Measurements from ENCODE around the gene SIPA1.
A peak's percentile ranks its signal among the peaks of the same experiment; 100 is the strongest.

Gene SIPA1

GRCh38 chr11:65637794-65638419 is at the start of gene SIPA1:
SIPA1 (plus strand) TSS chr11:65638101; CDS start chr11:65640922, 2,821 bp downstream.
- peak; percentile 89 for DNase-seq

GRCh38 chr11:65588199-65589054 is 49.5 kb upstream of the SIPA1 start:
- peak; percentile 68 for DNase-seq

DNA sequence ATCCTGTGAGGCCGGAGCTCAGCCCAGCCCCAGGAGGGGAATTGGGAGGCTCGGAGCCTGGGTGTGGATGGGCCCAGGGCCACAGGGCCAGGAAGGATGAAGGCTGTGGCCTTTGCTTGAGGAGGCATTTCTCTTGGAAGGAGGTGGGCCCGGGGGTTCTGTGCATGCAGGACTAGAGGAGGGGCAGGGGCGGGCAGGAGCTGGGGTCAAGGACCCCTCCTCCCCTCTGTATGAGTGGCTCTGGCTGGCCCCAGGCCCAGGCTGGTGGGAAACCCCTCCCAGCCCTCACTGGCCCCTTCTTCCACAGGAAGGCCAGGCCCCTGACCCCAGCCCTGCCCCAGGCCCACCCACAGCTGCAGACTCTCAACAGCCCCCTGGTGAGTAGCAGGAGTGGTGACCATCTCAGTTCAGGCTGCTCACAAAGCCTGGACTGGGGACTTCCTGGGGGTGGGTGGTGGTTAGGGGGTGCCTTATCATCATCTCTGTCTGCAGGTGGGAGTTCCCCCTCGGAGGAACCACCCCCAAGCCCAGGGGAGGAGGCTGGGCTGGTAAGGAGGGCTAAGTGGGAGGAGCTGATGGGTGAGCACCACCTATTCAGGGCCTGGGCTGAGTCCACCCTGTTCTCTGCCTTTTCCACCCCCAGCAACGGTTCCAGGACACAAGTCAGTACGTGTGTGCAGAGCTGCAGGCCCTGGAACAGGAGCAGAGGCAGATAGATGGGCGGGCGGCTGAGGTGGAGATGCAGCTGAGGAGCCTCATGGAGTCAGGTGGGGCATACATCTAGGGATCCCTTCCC is 48.3 kb upstream of the SIPA1 start:
- DNase-seq: no peak

DNA sequence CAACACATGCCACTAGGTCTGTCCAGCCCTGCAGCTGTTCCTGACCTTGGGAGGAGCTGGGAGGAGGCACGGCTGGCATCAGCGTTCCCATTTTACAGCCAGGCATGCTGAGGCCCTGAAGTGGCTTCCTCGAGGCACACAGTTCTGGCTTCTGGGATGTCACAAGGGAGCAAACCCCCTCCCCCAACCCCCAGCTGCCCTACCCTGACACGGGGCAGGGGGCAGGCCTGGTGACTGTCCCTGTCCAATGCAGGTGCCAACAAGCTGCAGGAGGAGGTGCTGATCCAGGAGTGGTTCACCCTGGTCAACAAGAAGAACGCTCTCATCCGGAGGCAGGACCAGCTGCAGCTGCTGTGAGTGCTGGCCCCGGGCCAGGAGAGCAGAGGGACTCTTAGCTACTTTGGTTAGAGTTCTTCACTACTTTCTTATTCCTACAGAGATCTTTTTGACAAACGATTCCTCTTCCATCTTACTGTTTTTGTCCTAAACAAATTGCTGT is 47.6 kb upstream of the SIPA1 start:
- peak; percentile 59 for DNase-seq

- DNase-seq: no peak
Observed at GRCh38 chr11:65591939-65592857, 45.7 kb upstream of the SIPA1 start.

- DNase-seq: no peak
Observed at GRCh38 chr11:65592858-65593517, 44.9 kb upstream of the SIPA1 start.

DNA sequence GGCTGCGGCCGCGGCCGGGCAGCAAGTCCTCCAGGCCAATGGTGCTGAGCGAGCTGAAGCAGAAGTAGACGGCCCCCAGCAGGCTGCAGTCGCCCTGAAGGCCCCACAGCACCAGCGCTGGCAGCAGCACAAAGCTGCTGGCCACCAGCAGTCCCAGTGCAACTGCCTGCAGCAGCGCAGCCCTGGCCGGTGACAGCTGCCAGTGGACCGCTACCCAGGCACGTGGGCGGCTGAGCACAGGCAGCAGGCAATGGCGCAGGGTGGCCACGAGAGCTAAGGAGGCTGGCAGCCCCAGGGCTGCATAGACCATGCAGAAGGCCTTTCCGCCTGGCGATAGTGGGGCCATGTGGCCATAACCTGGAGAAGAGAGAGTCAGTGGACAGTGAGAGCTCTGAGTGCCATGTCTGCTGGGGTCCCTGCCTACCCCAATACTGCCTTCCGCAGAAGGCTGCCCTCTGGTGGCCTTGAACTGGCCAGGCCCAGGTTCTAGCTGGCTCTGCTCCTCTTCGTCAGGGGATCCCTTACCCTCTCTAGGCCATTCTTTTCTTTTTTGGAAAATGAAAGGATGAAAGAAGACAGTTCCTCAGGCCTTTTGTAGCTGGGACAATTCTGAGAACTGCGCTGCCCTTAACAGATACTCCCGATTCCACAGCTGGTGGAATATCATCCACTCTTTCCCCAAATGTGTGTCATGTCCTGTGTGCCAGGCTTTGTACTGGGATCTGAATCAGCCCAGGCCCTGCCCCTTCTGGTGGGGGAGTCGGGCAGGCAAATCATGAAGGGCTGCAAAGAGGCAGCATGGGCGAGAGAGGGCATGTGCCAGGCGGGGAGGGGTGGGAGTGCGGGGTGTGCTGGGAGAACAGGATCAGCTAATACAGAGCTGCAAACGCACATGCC is 44.1 kb upstream of the SIPA1 start:
- peak; percentile 47 for DNase-seq

GRCh38 chr11:65595131-65595530 is 42.8 kb upstream of the SIPA1 start:
- no peak for DNase-seq

- DNase-seq: peak; percentile 33
Observed at GRCh38 chr11:65595543-65596281, 42.2 kb upstream of the SIPA1 start, which contains the start of gene KCNK7. KCNK7 (minus strand) TSS chr11:65595800; CDS start chr11:65595772, 28 bp downstream.

GRCh38 chr11:65596520-65596919 is 41.4 kb upstream of the SIPA1 start:
- DNase-seq: no peak

DNA sequence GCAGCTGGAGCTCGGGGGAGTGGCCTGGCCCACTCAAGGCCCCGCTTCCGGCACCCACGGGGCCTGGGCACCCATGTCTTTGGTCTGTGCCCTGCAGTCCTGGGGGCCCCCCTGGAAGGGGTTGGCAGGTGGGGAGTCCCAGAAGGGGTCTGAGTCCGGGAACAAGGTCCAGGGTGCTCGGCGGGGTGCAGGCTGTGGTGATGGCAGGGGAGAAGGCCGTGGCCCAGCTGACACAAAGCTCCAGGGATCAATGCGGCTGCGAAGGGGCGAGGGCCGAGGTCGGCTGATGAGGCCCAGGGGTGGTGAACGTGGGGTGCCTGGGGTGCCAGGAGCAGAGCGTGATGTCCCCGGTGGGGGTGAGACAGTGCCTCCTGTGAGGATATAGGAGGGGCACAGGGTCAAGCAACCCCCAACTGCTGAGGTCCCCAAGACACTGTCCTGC is 39.6 kb upstream of the SIPA1 start:
- DNase-seq: no peak

DNA sequence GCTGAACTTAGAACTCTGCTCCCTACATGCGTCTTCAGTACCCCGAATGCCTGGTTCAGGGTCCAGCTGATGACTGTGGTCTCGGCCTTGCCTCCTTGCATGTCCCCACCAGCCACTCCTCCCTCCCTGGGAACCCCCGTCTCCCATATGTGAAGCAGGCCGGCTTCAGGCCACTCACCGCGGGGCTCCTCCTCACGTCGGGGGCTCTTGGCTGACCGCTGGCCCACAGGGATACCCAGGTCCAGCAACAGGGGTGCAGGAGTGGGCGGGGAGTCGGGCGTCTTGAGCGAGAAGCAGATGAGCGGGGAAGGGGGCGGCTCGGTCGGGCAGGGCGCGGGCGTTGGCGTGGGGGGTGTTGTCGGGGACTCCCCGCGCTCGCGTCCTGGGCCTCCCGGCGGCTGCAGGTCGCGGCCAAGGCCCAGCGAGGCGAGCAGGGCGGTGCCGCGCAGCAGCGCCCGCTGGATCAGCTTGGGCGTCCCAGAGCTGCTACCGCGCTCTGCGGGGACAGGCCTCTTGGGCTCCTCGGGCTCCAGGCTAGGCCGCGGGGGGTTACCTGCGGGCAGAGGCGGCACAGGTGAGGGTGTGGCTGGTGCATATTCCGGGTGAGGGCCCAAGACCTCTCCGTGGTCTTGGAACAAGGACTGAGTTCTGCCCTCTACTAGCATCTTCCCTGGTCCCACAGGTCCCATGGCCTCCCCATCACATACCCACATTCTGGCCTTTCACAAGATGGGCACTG is 38.5 kb upstream of the SIPA1 start:
- no peak for DNase-seq

DNA sequence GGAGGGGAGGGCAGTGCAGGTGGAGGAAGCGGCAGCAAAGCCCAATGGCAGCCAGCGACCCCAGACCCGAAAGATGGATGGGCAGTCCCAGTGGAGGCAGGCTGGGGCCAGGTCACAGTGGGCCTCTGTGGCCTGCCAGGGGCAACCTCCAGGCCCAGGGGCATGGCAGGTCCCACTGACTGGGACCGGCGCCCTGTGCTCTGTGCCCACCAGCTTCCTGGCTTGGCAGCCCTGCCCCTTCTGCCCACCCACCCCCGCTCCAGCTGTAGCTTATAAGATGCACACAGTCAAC is 38.0 kb upstream of the SIPA1 start:
- no peak for DNase-seq

- DNase-seq: no peak
Observed at GRCh38 chr11:65604258-65604657, 33.6 kb upstream of the SIPA1 start.

DNA sequence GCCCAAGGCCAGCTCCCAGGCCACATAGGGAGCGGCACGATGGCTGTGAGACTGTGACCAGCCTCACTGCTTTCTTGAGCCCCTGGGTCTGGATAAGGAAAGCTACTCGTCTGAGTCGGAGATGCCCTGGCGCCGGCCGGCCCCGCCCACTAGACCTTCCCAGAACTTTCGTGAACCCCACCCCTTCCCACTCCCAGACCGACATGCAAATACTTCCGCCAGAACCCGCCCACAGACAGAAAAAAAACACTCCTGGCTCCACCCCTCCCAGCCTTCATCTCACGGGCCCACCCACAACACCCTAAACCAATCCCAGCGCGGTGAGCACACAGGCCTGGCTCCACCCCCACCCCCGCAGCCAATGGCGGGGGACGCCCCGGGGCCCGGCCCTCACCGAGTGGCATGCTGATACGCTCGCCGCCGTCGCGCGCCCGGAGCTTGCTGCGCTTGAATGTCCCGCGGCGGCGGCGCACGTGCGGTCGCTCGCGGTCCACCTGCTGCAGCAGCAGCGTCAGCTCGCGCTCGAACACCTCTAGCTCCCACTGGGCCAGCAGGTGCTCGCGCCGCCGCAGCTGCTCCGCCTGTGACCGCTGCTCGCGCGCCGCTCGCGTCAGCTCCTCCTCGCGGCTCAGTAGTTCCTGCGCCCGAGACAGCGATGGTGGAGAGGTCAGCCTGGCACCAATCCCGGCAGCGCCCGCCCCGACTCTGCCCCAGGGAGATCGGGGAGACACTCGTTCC is 30.9 kb upstream of the SIPA1 start:
- no peak for DNase-seq

DNA sequence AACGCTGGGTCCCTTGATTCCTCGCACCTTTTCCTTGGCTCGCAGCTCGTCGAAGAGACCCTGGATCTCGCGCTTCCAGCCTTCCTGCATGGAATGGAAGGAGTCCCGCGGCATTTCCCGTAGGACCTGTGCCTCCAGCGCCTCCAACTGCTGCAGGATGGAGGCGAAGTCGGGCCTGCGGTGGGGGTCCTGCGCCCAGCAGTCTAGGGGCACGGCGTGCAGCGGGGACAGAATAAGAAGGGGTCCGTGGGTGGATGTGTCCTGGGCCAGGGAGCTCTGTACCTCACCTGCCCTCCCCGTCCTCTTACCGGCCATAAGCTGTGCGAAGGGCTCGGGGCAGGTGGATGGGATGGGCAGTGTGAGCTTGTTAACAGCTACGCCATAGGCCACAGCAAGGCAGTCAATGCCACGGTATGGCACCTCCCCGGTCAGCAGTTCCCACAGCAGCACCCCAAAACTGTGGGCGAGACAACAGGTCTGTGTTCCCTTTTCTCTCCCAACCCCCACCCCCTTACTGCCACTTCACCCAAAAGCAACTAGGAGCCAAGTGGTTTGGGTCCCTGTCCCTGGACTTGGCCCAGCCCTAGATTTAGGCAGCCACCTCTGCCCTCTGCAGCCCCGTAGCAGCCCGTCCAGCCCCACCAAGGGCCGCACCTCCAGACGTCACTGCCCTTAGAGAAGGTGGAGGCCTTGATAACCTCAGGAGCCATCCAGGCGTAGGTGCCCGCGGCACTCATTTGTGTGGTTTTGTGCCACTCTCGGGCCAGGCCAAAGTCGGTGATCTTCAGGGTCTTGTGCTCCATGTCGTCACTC is 30.1 kb upstream of the SIPA1 start:
- DNase-seq: no peak

- no peak for DNase-seq
Observed at GRCh38 chr11:65609229-65609628, 28.7 kb upstream of the SIPA1 start.

GRCh38 chr11:65609665-65610064 is 28.2 kb upstream of the SIPA1 start:
- DNase-seq: no peak

Data from NCI-H69 (cell line).